HL-60/S4 (cell line): Measurements from ENCODE around the gene MEIG1.
"Not testable (repeated sequence)": the region's sequence is repeated elsewhere in the genome, so short reads cannot be mapped to it uniquely, and the experiment has no call there.

Source experiments
- in situ Hi-C: fragments of 300-500 bp; cut with MboI; formaldehyde crosslinking; loops from 2 replicates; pipeline ENCODE4 v1.14.3; 2022; ENCODE audit warnings: low sequenced_read_pairs

Gene MEIG1

GRCh38 chr10:14954001-14954770 lies 5.0 kb upstream of the MEIG1 start, which contains the start of gene DCLRE1C:
Gene DCLRE1C (minus strand): TSS chr10:14954096. CDS start chr10:14954010, 86 bp downstream.
- in situ Hi-C loops: no loop called here

DNA sequence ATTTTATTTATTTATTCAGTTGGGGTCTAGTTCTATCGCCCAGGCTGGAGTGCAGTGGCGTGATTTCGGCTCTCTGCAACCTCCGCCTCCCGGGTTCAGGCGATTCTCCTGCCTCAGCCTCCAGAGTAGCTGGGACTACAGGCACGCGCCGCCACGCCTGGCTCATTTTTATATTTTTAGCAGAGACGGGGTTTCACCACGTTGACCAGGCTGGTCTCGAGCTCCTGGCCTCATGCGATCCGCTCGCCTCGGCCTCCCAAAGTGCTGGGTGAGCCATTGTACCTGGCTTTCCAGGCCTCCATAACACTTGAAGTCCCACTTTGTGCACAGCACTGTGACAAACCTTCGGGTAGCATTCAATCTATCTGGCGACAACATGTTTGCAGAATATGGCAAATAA lies 4.3 kb upstream of the MEIG1 start:
- in situ Hi-C loops: no loop called here

- in situ Hi-C loops: no loop called here
Measured at GRCh38 chr10:14958872-14959220, 342 bp upstream of the MEIG1 start.

- in situ Hi-C loops: no loop called here
Measured at GRCh38 chr10:14967897-14968296, 8.7 kb downstream of the MEIG1 start.

DNA sequence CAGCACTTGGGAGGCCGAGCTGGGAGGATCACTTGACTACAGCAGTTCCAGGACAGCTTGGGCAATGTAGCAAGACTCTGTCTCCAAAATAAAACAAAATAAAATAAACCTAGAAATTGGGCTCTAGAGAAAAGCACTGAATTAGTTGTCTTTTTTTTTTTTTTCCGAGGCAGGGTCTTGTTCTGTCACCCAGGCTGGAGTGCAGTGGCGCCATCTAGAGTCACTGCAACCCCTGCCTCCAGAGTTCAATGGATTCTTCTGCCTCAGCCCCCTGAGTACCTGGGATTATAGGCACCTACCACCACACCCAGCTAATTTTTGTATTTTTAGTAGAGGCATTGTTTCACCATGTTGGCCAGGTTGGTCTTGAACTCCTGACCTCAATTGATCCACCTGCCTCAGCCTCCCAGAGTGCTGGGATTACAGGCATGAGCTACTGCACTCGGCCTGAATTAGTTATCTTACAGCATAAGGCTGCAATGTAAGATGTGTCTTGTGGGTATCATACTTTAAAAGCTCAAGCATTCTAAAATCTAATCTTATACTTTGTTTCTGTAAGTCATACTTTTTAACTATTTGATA lies 12.8 kb downstream of the MEIG1 start:
- in situ Hi-C loops: no loop called here

GRCh38 chr10:14974153-14974998 lies 15.2 kb downstream of the MEIG1 start:
- in situ Hi-C loops: not testable (repeated sequence)

- in situ Hi-C loops: no loop called here
Measured at GRCh38 chr10:14975672-14976273, 16.6 kb downstream of the MEIG1 start.

- in situ Hi-C loops: no loop called here
Measured at GRCh38 chr10:14982744-14983143, 23.6 kb downstream of the MEIG1 start.

DNA sequence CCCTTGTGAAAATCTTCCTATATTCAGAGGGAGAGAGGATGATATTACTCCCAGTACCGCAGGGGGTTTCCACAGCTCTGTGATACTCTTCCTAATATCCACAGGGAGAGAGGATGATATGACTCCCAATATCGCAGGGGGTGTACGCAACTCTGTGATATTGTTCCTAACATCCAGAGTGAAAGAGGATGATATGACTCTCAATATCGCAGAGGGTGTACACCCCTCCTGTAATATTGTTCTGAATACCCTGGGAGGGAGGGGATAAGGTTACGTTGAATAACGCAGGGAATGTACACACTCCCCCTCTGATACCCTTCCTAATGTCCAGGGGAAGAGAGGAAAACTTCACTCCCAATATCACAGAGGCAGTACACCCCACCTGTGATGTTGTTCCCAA lies 30.4 kb downstream of the MEIG1 start:
- in situ Hi-C loops: not testable (repeated sequence)

GRCh38 chr10:14991035-14991749 lies 32.0 kb downstream of the MEIG1 start:
- in situ Hi-C loops: not testable (repeated sequence)

DNA sequence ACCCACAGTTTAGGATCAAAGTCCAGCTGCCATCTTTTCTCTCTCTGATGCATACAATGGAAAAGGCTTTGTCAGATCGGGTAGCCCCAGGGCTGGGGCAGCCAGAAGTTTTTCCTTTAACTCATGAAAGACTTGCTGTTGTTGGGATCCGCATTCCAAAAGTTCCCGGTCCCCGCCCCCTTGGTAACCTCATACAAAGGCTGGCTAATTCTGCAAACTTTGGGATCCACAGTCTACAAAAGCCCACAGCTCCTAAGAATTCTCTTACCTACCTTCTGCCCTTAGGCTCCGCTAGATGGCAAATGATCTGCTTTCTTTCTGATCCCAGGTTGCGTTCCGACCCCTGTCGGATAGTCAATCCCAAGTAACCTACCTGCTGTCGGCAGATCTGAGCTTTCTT lies 33.1 kb downstream of the MEIG1 start:
- in situ Hi-C loops: not testable (repeated sequence)

GRCh38 chr10:14993500-14994455 lies 34.6 kb downstream of the MEIG1 start:
- in situ Hi-C loops: not testable (repeated sequence)

- in situ Hi-C loops: no loop called here
Measured at GRCh38 chr10:14995964-14996565, 36.9 kb downstream of the MEIG1 start.

DNA sequence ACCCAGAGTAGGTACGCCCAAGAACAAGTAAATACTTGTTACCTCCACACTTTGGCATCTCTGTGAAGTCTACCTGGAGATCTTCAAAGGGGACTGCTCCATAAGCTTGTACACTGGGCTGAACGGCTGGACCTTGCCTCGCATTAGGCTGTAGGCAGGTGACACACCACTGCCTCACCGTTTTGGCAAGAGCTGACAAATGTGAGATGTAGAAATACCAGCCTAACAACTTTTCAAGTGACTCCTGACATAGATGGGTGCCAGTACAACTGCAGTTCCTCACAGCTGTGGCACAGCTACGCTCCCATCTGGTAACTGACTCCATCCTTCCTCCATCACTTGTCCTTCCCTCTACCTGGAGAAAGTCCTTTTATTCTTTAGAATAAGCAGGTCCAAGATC lies 54.3 kb downstream of the MEIG1 start:
- in situ Hi-C loops: not testable (repeated sequence)

- in situ Hi-C loops: no loop called here
Measured at GRCh38 chr10:15015451-15015850, 56.3 kb downstream of the MEIG1 start.

GRCh38 chr10:15020966-15021365 lies 61.8 kb downstream of the MEIG1 start:
- in situ Hi-C loops: not testable (repeated sequence)
